ENCODE data around the gene ZNF609. TPM values are rescaled to one million over a fixed set of nuclear protein-coding genes. Genes with fewer than 3 reads are reported as not detected.
A peak's percentile ranks its signal among the peaks of the same experiment; 100 is the strongest.

The ZNF609 gene
- total RNA-seq, 1 experiment from 2014 or later, result 31.0 TPM

DNA sequence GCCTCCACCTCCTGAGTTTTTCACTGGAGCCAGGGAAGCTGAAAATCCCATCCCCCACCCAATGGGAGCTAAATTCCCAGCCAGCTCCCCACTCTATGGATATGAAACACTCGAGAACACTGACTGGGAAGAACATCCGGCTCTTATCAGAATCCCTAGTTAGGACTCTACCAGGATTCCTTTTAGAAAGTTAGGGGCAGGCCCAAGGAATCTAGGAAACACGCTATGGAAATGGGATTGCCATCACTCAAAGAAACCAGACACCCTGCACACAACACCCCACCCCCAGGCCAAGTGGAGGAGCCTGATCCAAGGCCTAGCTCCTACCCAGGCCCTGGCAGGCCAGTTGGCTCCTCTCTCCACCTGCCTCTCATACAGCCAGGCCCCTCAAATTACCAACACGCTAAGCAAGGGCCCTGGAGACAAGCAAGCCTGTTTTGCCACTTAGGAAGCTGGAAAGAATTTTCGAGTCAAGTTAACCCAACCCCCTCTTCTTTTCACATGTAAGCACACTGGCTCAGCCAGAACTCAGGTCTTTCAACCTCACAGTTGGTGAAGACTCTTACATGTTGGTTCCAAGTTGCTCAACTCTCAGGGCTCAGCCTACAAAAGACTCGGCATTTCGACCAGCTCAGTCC lies 239.5 kb downstream of the ZNF609 start:
- Histone ChIP-seq H3K79me2 (ENCODE audit: insufficient read depth, low read length) (peaks cover 78% of the 10 kb centered on the region), H3K27ac (ENCODE audit: low read depth, low read length) (no peak overlapping the region), H3K36me3 (ENCODE audit: control insufficient read depth in 1 of 2, insufficient read depth in 2 of 2, low read length in 2 of 2) (peaks cover 0 to 3% of the 10 kb centered on the region in 2 experiments; a peak in 2 of 4 replicates), H3K9ac (ENCODE audit: low read length) (no peak overlapping the region), H3K27me3 (ENCODE audit: insufficient read depth, low read length) (no peaks in the 10 kb centered on the region), H2AFZ (ENCODE audit: low read depth, low read length, poor library complexity, severe bottlenecking) (no peak overlapping the region), H3K4me2 (ENCODE audit: low read length) (0 out of 2 replicates have a peak overlapping the region, but pooled peaks have one; percentile 5), H3K4me1 (ENCODE audit: control insufficient read depth in 1 of 2, insufficient read depth in 2 of 2, low read length in 2 of 2) (peaks cover 31 to 55% of the 10 kb centered on the region in 2 experiments), H3K9me3 (ENCODE audit: control insufficient read depth in 1 of 2, insufficient read depth in 1 of 2, low read depth in 1 of 2, low read length in 2 of 2) (no peaks in the 10 kb centered on the region), H3K4me3 (replicated peaks in 1 of 2; ENCODE audit: low read depth in 1 of 2, low read length in 2 of 2) (no peak overlapping the region), H4K20me1 (ENCODE audit: insufficient read depth) (peaks cover 11% of the 10 kb centered on the region; the same call in 1 of the 2 replicates), H3K9me2 (ENCODE audit: insufficient read depth) (no peaks in the 10 kb centered on the region)
- no TSS peak for BruUV-seq (replicated peaks)
- ChIA-PET CTCF (no interaction called here), POLR2A (interaction anchor here (1.1 kb wide), 1 partner anchor 9 kb away, joined by 4 read pairs; no protein-coding TSS in a partner anchor), RAD21 (ENCODE audit: low non-redundant PET in 1 of 2, low total read pairs in 2 of 2, uncharacterized antibody in 2 of 2, unreplicated experiment in 2 of 2) (no interaction called here)
- TF ChIP-seq, protein P1, sequence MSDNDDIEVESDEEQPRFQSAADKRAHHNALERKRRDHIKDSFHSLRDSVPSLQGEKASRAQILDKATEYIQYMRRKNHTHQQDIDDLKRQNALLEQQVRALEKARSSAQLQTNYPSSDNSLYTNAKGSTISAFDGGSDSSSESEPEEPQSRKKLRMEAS (IDR thresholded peaks at IDR 0.05), result no peak
- no peak for TF ChIP-seq ELF1 (IDR thresholded peaks at IDR 0.05; ENCODE audit: borderline replicate concordance, low read depth)
- no peak for TF ChIP-seq SRF (IDR thresholded peaks at IDR 0.05; ENCODE audit: low read depth)
- no peak for TF ChIP-seq SP1 (IDR thresholded peaks at IDR 0.05; ENCODE audit: low read depth)
- TF ChIP-seq RAD21 (IDR thresholded peaks at IDR 0.05; ENCODE audit: low read depth), result no peak
- no peak for TF ChIP-seq FOSL1 (IDR thresholded peaks at IDR 0.05; ENCODE audit: low read depth)
- TF ChIP-seq, protein P2, sequence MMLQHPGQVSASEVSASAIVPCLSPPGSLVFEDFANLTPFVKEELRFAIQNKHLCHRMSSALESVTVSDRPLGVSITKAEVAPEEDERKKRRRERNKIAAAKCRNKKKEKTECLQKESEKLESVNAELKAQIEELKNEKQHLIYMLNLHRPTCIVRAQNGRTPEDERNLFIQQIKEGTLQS (IDR thresholded peaks at IDR 0.05), result no peak
- TF ChIP-seq YY1 (IDR thresholded peaks at IDR 0.05; ENCODE audit: extremely low read depth, insufficient replicate concordance, low read depth, low read length), result no peak
- TF ChIP-seq ZFX (IDR thresholded peaks at IDR 0.05), result no peak
- no peak for TF ChIP-seq POLR2AphosphoS5 (IDR thresholded peaks at IDR 0.05; ENCODE audit: low read depth, low read length)
- no peak for TF ChIP-seq JUND (IDR thresholded peaks at IDR 0.05)
- no peak for TF ChIP-seq SIN3A (IDR thresholded peaks at IDR 0.05; ENCODE audit: low read depth)
- TF ChIP-seq, protein P3, sequence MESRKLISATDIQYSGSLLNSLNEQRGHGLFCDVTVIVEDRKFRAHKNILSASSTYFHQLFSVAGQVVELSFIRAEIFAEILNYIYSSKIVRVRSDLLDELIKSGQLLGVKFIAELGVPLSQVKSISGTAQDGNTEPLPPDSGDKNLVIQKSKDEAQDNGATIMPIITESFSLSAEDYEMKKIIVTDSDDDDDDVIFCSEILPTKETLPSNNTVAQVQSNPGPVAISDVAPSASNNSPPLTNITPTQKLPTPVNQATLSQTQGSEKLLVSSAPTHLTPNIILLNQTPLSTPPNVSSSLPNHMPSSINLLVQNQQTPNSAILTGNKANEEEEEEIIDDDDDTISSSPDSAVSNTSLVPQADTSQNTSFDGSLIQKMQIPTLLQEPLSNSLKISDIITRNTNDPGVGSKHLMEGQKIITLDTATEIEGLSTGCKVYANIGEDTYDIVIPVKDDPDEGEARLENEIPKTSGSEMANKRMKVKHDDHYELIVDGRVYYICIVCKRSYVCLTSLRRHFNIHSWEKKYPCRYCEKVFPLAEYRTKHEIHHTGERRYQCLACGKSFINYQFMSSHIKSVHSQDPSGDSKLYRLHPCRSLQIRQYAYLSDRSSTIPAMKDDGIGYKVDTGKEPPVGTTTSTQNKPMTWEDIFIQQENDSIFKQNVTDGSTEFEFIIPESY (IDR thresholded peaks at IDR 0.05; ENCODE audit: extremely low read depth, insufficient replicate concordance, low read length), result no peak
- TF ChIP-seq TCF7L2 (IDR thresholded peaks at IDR 0.05; ENCODE audit: borderline replicate concordance, extremely low read depth, insufficient read depth, insufficient read length), result no peak
- no peak for TF ChIP-seq CEBPB (IDR thresholded peaks at IDR 0.05; ENCODE audit: low read depth)
- TF ChIP-seq EZH2phosphoT487 (IDR thresholded peaks at IDR 0.05; ENCODE audit: borderline replicate concordance), result no peak
- no peak for TF ChIP-seq CBX3 (IDR thresholded peaks at IDR 0.05; ENCODE audit: low read depth)
- no peak for TF ChIP-seq EGR1 (IDR thresholded peaks at IDR 0.05; ENCODE audit: low read depth)
- TF ChIP-seq EZH2 (IDR thresholded peaks at IDR 0.05), result no peak
- no peak for DNase-seq (ENCODE audit: low read depth, low spot score)
- intact Hi-C loops (cut with micrococcal nuclease), result no loop called here
- no peak for ATAC-seq
